ENCODE results near the gene CIZ1.

Gene CIZ1

DNA sequence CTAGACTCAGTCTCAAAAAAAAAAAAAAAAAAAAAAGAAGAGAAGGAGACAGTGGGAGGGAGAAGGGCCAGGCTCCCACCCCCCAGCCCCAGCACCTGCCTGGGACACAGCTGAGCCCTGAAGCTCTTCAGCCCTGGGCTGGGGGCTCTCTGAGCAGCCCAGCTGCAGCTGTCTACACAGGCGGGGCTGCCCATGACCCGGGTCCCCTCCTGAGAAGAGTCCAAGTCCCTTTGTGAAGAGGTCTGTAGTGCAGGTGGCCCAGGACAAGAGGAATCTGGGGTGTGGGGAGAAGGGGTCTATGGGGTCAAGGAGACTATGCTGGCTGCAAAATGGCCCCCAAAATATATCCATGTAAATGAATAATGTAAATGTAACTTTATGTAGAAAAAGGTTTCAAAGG lies 48.8 kb downstream of the CIZ1 start:
- TF ChIP-seq TAF1 (IDR thresholded peaks at IDR 0.05; ENCODE audit: borderline replicate concordance, insufficient read depth, low read length) (no peak), FOXP2 (optimal IDR thresholded peaks at IDR 0.05; ENCODE audit: borderline replicate concordance, extremely low read depth, extremely low read length, insufficient read depth) (no peak), SIN3A (IDR thresholded peaks at IDR 0.05; ENCODE audit: borderline replicate concordance, insufficient read depth, low read length) (no peak), POLR2AphosphoS5 (IDR thresholded peaks at IDR 0.05; ENCODE audit: low read depth, low read length) (no peak)
- TF ChIP-seq, protein P1, sequence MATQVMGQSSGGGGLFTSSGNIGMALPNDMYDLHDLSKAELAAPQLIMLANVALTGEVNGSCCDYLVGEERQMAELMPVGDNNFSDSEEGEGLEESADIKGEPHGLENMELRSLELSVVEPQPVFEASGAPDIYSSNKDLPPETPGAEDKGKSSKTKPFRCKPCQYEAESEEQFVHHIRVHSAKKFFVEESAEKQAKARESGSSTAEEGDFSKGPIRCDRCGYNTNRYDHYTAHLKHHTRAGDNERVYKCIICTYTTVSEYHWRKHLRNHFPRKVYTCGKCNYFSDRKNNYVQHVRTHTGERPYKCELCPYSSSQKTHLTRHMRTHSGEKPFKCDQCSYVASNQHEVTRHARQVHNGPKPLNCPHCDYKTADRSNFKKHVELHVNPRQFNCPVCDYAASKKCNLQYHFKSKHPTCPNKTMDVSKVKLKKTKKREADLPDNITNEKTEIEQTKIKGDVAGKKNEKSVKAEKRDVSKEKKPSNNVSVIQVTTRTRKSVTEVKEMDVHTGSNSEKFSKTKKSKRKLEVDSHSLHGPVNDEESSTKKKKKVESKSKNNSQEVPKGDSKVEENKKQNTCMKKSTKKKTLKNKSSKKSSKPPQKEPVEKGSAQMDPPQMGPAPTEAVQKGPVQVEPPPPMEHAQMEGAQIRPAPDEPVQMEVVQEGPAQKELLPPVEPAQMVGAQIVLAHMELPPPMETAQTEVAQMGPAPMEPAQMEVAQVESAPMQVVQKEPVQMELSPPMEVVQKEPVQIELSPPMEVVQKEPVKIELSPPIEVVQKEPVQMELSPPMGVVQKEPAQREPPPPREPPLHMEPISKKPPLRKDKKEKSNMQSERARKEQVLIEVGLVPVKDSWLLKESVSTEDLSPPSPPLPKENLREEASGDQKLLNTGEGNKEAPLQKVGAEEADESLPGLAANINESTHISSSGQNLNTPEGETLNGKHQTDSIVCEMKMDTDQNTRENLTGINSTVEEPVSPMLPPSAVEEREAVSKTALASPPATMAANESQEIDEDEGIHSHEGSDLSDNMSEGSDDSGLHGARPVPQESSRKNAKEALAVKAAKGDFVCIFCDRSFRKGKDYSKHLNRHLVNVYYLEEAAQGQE (IDR thresholded peaks at IDR 0.05; ENCODE audit: insufficient read depth in 1 of 2, low read depth in 2 of 2, low read length in 2 of 2): no peak

DNA sequence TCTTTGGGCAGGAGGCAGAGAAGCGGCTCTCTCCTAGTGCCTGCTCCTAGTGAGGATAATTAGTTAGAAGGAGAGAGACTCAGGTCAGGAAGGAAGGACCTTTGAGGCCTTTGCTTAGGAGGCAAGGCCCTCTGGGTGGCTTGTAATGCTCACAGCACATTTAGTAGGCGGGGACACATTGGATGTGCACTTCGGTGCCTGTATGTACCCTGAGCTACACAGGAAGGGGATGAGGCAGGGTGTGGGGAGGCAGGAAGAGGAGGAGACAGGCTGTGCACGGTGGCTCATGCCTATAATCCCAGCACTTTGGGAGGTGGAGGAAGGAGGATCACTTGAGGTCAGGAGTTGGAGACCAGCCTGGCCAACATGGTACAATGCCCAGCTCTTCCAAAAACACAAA lies 49.3 kb downstream of the CIZ1 start:
- TF ChIP-seq FOXP2 (optimal IDR thresholded peaks at IDR 0.05; ENCODE audit: borderline replicate concordance, extremely low read depth, extremely low read length, insufficient read depth) (no peak), TAF1 (IDR thresholded peaks at IDR 0.05; ENCODE audit: borderline replicate concordance, insufficient read depth, low read length) (no peak), POLR2AphosphoS5 (IDR thresholded peaks at IDR 0.05; ENCODE audit: low read depth, low read length) (no peak), SIN3A (IDR thresholded peaks at IDR 0.05; ENCODE audit: borderline replicate concordance, insufficient read depth, low read length) (no peak)
- TF ChIP-seq, protein P1 (IDR thresholded peaks at IDR 0.05; ENCODE audit: insufficient read depth in 1 of 2, low read depth in 2 of 2, low read length in 2 of 2): no peak

DNA sequence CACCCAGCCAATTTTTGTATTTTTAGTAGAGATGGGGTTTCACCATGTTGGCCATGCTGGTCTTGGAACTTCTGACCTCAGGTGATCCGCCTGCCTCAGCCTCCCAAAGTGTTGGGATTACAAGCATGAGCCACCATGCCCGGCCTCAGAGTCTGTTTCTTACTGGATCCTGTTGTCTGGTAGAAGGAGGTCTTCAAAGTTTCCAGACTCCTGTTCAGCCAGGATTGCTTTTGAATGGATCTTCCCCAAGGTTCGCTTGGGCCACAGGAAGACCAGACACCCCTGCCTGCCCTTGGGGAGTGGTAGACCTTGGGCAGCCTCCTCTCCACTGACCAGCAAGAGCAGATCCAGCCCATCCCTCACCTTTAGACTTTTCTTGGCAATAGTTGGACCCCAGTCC lies 49.8 kb downstream of the CIZ1 start:
- TF ChIP-seq FOXP2 (optimal IDR thresholded peaks at IDR 0.05; ENCODE audit: borderline replicate concordance, extremely low read depth, extremely low read length, insufficient read depth): no peak
- TF ChIP-seq SIN3A (IDR thresholded peaks at IDR 0.05; ENCODE audit: borderline replicate concordance, insufficient read depth, low read length): no peak
- TF ChIP-seq TAF1 (IDR thresholded peaks at IDR 0.05; ENCODE audit: borderline replicate concordance, insufficient read depth, low read length): no peak
- TF ChIP-seq, protein P1 (IDR thresholded peaks at IDR 0.05; ENCODE audit: insufficient read depth in 1 of 2, low read depth in 2 of 2, low read length in 2 of 2): no peak

DNA sequence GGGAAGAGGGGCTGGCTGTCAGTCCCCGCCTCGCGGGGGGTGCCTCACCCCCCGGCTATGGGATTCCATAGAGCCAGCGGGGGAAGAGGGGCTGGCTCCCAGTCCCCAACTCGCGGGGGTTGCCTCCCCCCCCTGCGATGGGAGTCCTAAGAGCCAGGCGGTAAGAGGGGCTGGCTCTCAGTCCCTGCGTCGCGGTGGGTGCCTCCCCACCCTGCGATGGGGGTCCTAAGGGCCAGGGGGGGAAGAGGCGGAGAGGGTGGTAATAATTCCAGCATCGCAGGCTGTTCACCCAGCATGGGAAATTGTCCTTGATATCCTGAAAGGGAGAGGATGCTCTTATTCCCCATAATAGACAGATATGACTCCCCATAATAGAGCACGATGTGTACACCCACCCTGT lies 51.8 kb downstream of the CIZ1 start:
- TF ChIP-seq TAF1 (IDR thresholded peaks at IDR 0.05; ENCODE audit: borderline replicate concordance, insufficient read depth, low read length) (no peak), SIN3A (IDR thresholded peaks at IDR 0.05; ENCODE audit: borderline replicate concordance, insufficient read depth, low read length) (no peak), POLR2AphosphoS5 (IDR thresholded peaks at IDR 0.05; ENCODE audit: low read depth, low read length) (no peak), FOXP2 (optimal IDR thresholded peaks at IDR 0.05; ENCODE audit: borderline replicate concordance, extremely low read depth, extremely low read length, insufficient read depth) (no peak)
- TF ChIP-seq, protein P1 (IDR thresholded peaks at IDR 0.05; ENCODE audit: insufficient read depth in 1 of 2, low read depth in 2 of 2, low read length in 2 of 2): no peak

DNA sequence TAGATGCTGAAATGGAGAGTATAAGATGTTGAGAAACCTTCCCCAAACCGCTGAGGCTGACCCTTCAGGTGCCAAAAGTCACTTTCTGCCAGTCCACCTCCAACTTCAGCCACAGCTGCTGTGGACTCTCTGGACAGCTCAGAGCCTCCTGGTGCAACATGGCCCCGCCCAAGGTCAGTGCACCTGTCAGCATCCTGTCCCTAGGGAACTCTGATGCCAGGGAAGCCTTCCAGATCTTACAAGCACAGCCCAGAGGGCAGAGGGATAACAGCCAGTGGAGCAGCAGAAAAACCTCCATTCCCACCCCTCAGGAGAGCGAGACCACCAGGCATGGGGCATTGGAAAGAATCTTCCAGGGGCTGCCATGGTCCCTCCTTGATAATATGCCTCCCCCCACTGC lies 53.4 kb downstream of the CIZ1 start:
- TF ChIP-seq SIN3A (IDR thresholded peaks at IDR 0.05; ENCODE audit: borderline replicate concordance, insufficient read depth, low read length): no peak
- TF ChIP-seq POLR2AphosphoS5 (IDR thresholded peaks at IDR 0.05; ENCODE audit: low read depth, low read length): no peak

Data from PFSK-1 (cell line).